Hepatocyte (in vitro differentiated cells): ENCODE results near the gene MINK1.

Experiments
- EZH2 ChIP-seq: fragments of 200-600 bp; sonication (generic); IDR thresholded peaks from 2 replicates; pipeline ENCODE4 v1.6.1; 2016; ENCODE audit warnings: antibody characterized with exemption, mild to moderate bottlenecking, borderline replicate concordance
- TF ChIP-seq, protein P1 (sequence below): fragments of 200-600 bp; sonication (generic); IDR thresholded peaks from 2 replicates; pipeline ENCODE4 v1.5.1; 2016; ENCODE audit warnings: antibody characterized with exemption, mild to moderate bottlenecking; ENCODE audit not compliant: poor library complexity

DNA sequence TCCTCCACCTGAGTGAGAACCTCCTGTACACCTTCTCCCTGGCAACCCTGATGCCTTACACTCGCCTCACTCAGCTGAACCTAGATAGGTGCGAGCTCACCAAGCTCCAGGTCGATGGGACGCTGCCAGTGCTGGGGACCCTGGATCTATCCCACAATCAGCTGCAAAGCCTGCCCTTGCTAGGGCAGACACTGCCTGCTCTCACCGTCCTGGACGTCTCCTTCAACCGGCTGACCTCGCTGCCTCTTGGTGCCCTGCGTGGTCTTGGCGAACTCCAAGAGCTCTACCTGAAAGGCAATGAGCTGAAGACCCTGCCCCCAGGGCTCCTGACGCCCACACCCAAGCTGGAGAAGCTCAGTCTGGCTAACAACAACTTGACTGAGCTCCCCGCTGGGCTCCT, 99.6 kb downstream of the MINK1 start:
- TF ChIP-seq, protein P1, sequence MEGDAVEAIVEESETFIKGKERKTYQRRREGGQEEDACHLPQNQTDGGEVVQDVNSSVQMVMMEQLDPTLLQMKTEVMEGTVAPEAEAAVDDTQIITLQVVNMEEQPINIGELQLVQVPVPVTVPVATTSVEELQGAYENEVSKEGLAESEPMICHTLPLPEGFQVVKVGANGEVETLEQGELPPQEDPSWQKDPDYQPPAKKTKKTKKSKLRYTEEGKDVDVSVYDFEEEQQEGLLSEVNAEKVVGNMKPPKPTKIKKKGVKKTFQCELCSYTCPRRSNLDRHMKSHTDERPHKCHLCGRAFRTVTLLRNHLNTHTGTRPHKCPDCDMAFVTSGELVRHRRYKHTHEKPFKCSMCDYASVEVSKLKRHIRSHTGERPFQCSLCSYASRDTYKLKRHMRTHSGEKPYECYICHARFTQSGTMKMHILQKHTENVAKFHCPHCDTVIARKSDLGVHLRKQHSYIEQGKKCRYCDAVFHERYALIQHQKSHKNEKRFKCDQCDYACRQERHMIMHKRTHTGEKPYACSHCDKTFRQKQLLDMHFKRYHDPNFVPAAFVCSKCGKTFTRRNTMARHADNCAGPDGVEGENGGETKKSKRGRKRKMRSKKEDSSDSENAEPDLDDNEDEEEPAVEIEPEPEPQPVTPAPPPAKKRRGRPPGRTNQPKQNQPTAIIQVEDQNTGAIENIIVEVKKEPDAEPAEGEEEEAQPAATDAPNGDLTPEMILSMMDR: no peak
- no peak for TF ChIP-seq EZH2
